Ishikawa (cell line): Measurements from ENCODE around the gene PARP16.

ENCODE experiments used
- CEBPB ChIP-seq: IDR thresholded peaks from 2 replicates; pipeline ENCODE4 v1.6.1; 2012
- CREB1 ChIP-seq: IDR thresholded peaks from 2 replicates; pipeline ENCODE4 v1.6.1; 2012; ENCODE audit warnings: low read depth
- EGR1 ChIP-seq: IDR thresholded peaks from 2 replicates; pipeline ENCODE4 v1.6.1; 2012
- EP300 ChIP-seq: IDR thresholded peaks from 2 replicates; pipeline ENCODE4 v1.6.1; 2012; ENCODE audit warnings: borderline replicate concordance
- FOXM1 ChIP-seq: IDR thresholded peaks from 2 replicates; pipeline ENCODE4 v1.6.1; 2012; ENCODE audit warnings: low read depth, borderline replicate concordance
- NFIC ChIP-seq: IDR thresholded peaks from 2 replicates; pipeline ENCODE4 v1.6.1; 2012
- RAD21 ChIP-seq: IDR thresholded peaks from 2 replicates; pipeline ENCODE4 v1.6.1; 2012; ENCODE audit warnings: low read depth
- TAF1 ChIP-seq: IDR thresholded peaks from 2 replicates; pipeline ENCODE4 v1.6.1; 2012; ENCODE audit warnings: low read depth, mild to moderate bottlenecking
- TCF12 ChIP-seq: IDR thresholded peaks from 2 replicates; pipeline ENCODE4 v1.6.1; 2012; ENCODE audit warnings: low read depth
- USF1 ChIP-seq: IDR thresholded peaks from 2 replicates; pipeline ENCODE4 v1.6.1; 2012
- YY1 ChIP-seq: IDR thresholded peaks from 2 replicates; pipeline ENCODE4 v1.6.1; 2012; ENCODE audit warnings: low read depth
- ZBTB7A ChIP-seq: IDR thresholded peaks from 2 replicates; pipeline ENCODE4 v1.6.1; 2012; ENCODE audit warnings: low read depth
- TF ChIP-seq, protein P1 (sequence below): IDR thresholded peaks from 2 replicates; pipeline ENCODE4 v1.6.1; 2012; ENCODE audit warnings: low read depth, mild to moderate bottlenecking

GRCh38 chr15:65304381-65305149 is 17.9 kb upstream of the PARP16 start, which contains the start of gene RNU5B-1:
- no peak for TF ChIP-seq RAD21
- peak; percentile 54 for TF ChIP-seq CEBPB
- TF ChIP-seq TCF12 = peak; percentile 89
- TF ChIP-seq NFIC = peak; percentile 38; the same call in 1 of the 2 replicates
- TF ChIP-seq YY1 = peak; percentile 72
- TF ChIP-seq, protein P1, sequence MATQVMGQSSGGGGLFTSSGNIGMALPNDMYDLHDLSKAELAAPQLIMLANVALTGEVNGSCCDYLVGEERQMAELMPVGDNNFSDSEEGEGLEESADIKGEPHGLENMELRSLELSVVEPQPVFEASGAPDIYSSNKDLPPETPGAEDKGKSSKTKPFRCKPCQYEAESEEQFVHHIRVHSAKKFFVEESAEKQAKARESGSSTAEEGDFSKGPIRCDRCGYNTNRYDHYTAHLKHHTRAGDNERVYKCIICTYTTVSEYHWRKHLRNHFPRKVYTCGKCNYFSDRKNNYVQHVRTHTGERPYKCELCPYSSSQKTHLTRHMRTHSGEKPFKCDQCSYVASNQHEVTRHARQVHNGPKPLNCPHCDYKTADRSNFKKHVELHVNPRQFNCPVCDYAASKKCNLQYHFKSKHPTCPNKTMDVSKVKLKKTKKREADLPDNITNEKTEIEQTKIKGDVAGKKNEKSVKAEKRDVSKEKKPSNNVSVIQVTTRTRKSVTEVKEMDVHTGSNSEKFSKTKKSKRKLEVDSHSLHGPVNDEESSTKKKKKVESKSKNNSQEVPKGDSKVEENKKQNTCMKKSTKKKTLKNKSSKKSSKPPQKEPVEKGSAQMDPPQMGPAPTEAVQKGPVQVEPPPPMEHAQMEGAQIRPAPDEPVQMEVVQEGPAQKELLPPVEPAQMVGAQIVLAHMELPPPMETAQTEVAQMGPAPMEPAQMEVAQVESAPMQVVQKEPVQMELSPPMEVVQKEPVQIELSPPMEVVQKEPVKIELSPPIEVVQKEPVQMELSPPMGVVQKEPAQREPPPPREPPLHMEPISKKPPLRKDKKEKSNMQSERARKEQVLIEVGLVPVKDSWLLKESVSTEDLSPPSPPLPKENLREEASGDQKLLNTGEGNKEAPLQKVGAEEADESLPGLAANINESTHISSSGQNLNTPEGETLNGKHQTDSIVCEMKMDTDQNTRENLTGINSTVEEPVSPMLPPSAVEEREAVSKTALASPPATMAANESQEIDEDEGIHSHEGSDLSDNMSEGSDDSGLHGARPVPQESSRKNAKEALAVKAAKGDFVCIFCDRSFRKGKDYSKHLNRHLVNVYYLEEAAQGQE = no peak; the same call in 1 of the 2 replicates
- peak; percentile 7; the same call in 1 of the 2 replicates for TF ChIP-seq EGR1
- TF ChIP-seq USF1 = no peak; the same call in 1 of the 2 replicates
- TF ChIP-seq TAF1 = no peak
- peak; percentile 70; the same call in 1 of the 2 replicates for TF ChIP-seq FOXM1
- TF ChIP-seq CREB1 = 0 out of 2 replicates have a peak, but pooled peaks have one; percentile 15
- no peak for TF ChIP-seq ZBTB7A
- peak; percentile 27; the same call in 1 of the 2 replicates for TF ChIP-seq EP300
